GM19452 (cell line): ENCODE data around the gene CMIP.

ENCODE experiments used
- ATAC-seq: cut with Tn5 transposase; IDR thresholded peaks from one replicate; pipeline ENCODE4 v1.9.1; 2021; ENCODE audit not compliant: unreplicated experiment

CMIP gene

DNA sequence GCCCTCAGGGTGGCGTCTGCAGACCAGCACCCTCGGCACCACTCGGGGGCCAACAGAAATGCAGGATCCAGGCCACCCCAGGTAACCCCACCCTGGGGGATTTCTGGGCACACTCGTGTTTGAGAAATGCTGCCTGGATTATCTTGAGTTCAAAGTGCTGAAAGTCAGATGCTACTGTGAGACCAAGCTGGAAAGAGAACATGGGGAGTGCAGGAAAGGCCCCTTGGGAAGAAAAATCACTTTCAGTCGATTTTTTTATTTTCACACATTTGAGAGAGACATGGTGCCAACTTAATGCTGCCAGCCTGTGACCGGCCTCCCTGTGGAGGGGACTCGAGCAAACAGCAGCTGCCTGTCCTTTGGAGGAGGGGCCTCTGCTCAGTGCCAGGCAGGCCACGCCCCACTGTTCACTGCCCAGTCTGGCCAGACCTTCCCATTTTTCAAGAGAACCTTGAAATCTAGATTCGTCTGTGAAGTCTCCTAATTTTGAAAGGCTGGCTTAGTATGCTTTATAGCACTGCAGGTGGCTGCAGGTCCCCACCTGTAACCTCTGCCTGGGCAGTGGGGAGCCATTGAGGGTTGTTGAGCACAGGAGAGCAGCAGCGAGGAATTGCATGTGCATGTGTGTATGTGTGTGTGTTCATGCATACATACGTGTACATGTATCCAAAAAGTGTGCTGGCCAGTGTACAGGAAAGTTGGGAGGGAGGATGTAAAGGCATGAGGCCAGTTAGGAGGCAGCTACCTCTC lies 263.8 kb downstream of the CMIP start:
- no peak for ATAC-seq

DNA sequence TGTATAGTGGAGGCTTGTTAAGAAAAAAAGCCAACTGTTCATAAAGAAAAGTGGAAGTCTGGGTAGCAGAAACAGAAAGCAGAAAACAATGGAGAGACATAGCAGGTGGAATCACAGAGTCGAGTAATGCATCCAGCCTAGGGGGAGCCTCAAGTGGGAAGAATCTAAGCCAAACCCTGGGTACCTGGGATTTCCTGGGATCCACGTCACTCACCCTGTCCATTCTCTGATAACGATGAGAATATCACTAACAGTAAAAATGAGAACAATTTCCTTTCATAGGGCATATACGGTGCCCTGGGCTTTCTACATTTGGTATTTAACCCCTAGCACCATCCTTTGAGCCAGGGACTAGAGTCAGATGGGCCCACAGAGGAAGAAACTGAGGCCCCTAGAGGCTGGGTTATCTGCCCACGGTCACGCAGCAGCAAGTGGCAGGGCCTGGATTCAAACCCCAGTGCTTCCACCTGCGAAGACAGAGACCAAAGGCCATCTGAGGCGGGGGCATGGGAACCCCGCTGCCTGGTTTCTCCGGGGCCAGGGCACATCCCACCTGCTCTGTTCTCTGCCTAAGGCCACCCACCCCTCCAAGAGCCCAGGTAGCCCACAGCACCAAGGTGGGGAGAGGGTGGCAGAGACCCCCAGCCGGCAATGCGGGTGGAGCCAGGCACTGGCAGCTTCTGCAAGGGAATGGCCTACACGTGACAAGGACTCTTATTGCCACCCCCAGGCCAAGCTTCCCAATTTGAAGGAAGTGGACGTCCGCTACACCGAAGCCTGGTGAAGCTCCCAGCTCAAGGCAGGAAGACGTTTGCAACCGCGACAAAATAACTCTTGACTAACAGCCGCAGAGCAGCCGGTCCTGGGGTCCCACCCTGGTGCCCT lies 264.6 kb downstream of the CMIP start:
- ATAC-seq = no peak

DNA sequence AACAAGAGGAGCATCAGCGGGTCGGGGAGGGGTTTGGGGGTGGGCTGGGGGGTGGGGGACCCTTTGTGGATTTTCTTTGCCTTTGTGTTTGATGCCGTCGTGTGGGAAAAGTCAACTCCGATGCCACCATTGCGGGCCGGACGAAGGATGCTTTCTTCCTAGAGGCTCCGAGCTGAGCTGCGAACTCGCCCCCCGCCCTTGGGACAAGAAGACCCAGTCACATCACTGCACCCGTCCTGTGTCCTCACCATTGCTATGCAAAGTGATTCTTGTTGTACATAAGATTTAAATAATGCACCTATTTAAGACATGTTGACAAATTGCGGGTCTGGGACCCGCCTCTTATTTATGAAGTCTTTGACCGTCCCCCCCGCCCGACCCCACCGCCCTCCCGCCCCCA lies 265.4 kb downstream of the CMIP start:
- no peak for ATAC-seq

DNA sequence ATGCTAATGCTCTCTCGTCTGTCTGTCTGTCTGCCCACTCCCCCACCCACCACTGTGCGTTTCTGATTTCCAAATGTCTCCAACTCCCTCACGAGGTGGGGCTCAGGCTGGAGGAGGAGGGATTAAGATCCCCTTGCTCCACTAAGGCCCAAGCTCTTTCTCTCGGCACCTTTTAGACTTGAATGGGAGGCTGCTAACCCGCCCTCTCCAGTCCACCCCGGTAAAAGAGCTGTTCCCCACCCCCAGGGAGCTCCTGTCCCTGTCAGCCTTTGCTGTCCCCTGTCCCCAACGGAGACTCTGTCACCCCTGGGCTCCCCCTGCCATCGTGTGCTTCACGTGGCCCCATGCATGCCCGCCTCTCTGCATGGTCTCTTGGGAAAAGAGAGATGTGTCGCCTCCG lies 266.0 kb downstream of the CMIP start:
- no peak for ATAC-seq

DNA sequence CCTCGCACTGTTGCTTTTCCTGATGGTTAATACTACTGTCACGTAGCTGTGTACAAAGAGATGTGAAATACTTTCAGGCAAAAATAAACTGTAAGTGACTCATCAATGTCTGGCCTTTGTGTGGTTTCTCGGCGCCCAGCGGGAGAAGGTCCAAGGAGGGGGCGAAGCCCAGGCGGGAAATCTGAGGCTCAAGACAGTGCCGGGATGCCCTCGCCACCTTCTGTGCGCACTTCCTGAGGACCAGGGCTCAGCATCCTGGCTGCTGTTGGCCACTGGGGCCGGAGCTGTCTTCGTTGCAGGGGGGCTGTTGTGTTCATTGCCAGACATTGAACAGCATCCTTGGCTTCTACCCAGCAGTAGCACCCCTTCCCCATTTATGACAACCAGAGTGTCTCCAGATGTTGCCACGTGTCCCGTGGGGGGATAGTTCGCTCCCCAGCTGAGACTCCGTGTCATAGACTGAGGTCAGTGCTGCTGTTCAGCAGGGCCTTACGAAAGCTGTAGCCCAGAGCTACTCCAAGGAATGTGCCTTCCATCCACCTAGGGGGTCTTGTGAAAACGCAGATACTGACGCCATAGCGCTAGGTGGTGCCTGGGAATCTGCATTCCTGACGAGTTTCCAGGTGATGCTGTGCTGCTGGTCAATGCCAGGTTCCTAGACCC lies 267.2 kb downstream of the CMIP start:
- ATAC-seq = no peak

DNA sequence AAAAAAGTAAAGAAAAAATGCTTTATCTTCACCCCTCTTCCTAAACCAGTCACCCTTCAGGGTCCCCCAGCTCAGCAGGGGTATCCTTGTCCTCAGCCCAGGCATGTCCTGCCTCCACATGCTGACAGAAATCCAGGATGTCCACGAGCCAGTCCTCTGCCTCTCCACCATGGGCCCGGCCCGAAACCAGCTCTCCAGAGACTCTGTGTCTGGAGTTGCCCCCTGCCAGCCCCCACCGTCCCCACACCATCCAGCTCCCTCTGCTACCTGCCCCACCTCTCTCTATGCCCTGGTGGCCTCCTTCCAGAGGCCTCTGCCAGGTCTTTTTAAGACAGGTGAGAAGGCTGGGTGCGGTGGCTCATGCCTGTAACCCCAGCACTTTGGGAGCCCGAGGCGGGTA lies 268.1 kb downstream of the CMIP start:
- ATAC-seq = no peak

DNA sequence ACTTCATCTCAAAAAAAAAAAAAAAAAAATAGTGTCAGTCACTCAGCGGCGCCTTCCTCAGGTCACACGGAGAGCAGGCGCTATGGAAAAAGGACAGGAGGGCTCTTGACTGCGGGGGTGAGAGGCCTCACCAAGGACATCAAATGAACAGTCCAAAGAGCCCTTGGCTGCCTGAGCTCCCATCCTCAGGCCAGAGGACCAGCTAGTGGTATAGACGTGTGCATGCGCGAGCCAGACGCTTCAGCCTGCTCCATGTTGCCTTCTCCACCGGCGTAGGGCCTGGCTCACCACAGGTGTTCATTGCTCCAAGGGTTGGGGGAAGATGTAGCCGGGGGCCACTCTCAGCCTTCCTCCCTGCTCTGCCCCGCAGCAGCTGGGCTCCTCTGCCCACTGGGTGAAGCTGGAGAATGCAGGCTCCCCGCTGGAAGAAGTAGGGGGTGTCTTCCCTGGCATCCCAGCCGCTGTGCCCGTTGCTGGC lies 268.7 kb downstream of the CMIP start:
- no peak for ATAC-seq

DNA sequence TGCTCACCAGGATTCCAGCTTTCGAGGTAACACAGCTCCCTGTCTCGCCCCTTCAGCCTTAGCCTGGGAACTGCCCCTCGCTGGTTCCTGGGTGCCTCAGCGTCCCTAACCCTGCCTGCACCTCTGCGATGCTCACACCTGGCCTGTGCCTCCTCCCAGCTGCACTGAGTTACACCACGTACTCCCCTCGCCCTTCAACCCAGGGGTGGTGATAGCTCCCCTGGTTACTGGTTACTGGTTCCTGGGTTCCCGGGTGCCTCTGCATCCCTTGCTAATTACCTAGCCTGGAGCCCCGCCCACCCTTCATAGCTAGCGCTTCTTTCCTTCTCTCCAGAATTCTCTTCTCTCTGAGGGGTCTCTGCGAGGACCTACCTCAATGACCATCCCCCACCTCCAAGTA lies 269.2 kb downstream of the CMIP start:
- no peak for ATAC-seq

DNA sequence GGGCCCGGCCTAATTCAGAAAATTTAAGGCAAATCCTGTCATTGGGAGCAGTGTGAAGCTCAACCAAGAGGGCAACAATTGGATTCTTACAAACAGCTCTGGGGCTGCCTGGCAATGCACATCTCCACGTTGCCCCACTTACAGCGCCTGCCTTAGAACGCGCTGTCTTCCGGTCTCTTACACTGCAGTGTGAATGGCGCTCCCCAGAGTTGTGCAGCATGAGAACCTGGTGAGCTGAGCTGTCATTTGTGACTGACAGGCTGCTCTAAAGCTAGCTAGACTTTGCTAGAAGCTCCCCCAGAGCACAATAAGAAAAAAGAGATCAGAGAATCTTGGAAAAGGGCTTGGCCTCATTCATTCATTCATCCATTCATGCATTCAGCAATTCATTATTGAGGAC lies 270.0 kb downstream of the CMIP start:
- no peak for ATAC-seq

DNA sequence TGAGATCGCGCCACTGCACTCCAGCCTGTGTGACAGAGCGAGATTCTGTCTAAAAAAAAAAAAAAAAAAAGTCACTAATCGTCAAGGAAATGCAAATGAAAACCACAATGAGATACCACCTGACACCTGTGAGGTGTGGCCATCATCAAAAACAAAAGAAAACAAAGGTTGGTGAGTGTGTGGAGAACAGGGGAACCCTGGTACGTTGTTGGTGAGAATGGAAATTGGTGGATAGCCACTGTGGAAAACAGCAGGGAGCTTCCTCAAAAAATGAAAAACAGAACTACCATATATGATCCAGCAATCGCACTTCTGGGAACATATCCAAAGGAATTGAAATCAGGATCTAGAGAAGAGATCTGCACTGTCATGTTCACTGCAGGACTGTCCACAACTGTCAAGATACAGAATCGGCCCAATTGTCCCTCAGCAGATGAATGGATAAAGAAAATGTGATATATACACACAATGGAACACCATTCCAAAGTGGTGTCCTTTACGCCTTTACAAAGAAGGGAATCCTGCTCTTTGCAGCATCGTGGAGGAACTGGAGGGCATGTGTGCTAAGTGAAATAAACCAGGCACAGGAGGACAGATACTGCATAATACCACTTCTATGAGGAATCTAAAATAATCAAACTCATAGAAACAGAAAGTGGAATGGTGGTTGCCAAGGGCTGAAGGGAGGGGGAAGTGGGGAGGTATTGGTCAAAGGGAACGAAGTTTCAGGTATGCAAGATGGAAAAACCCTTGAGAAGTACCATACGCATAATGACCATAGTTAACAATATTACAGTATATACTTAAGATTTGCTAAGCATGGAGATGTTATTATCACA lies 271.0 kb downstream of the CMIP start:
- ATAC-seq = peak; percentile 52

DNA sequence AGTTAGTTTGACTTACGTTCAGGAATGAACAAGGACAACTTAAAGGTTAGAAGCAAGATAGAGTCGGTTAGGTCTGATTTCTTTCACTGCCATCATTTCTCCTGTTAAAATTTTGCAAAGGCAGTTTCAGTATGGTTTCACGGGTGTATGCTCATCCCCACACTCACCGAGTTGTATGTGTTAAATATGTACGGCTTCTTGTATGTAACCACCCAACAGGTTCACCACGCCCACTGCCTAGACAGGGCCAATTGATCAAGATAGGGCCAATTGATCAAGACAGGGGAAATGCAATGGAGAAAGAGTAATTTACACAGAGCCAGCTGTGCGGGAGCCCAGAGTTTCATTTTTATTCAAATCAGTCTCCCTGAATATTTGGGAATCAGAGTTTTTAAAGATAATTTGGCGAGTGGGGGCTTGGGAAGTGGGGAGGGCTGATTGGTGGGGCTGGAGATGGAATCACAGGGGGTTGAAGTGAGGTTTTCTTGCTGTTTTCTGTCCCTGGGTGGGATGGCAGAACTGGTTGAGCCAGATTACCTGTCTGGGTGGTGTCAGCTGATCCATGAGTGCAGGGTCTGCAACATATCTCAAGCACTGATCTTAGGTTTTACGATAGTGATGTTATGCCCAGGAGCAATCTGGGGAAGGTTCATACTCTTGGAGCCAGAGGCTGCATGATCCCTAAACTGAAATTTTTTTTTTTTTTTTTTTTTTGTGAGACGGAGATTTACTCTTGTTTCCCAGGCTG lies 272.0 kb downstream of the CMIP start:
- peak; percentile 63 for ATAC-seq

DNA sequence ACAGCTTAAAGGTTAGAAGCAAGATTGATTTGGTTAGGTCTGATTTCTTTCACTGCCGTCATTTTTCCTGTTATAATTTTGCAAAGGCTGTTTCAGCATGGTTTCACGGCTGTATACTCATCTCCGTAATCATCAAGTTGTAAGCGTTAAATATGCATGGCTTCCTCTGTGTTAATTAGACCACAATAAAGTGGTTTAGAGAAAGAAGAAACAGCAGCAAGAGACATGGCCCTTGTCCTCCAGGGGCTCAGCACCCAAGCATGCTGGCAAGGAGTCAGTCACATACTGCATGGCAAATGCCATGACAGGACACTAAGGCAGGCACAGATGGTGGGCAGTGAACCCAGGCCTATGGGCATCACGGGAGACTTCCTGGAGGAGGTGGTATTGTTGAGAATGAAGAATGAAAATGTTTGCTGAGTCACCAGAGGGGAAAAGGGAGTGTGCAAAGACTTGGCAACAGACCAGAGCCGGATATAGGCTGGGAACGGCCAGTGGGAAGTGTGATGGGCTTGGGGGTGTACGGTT lies 273.1 kb downstream of the CMIP start:
- ATAC-seq = no peak

DNA sequence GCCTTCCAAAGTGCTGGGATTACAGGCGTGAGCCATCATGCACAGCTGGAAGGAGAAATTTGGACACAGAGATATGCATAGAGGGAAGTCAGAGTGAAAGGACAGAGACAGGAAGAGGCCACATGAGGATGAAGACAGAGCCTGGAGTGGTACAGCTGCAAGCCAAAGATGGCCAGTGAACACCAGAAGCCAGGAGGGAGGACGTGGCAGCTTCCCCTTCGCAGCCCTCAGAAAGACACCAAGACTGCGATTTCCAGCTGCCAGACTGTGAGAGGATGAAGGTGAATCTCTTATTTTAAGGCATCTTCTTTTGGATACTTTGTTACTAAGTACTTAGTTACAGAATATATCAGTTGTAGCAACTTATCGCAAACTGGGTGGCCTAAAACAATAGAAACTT lies 274.0 kb downstream of the CMIP start:
- ATAC-seq = no peak

DNA sequence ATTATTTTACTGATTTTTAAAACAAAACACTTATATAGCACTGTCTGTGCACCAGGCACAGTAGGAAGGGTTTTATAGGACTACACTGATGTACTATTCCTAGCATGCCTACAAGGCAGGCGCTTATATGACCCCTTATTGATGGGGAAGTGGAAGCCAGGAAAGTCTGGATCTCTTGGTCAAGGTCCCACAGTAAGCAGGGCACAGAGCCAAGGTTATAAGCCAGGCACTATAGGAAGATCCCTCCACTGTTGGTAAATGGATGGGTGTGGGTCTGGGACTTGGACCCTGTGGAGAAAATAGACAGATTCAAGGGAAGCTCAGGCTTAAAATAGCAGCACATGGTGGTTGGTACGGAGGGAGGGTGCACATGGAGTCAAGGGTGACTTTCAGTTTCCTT lies 275.4 kb downstream of the CMIP start:
- no peak for ATAC-seq

DNA sequence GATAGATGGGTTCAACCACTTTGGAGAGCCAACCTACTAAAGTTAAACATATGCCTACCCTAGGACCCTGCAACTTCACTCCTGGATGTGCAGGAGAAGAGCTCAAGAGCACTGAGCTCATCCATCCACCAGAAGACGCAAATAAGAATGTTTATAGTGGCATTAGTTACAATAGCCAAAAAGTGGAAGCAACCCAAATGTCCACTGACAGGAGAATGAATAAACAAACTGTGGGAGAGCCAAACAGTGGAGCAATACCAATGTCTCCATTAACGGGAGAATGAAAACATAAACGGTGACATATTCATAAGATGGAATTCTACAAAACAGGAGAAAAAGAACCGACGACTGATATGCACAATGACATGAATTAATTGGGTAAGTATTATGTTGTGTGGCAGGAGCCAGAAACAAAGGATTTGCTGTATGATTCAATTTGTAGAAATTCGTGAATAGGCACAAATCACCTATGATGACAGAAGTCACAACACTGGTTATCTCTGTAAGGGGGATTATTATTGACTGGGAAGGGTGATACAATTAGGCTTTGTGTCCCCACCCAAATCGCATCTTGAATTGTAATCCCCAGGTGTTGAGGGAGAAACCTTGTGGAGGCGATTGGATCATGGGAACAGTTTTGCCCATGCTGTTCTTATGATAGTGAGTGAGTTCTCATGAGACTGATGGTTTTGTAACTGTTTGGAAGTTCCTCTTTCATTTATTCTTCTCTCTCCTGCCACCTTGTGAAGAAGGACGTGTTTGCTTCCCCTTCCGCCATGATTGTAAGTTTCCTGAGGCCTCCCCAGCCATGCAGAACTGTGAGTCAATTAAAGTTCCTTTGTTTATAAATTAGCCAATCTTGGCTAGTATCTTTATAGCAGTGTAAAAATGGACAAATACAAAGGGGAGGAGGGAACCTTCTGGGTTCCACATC lies 276.6 kb downstream of the CMIP start:
- ATAC-seq = no peak

DNA sequence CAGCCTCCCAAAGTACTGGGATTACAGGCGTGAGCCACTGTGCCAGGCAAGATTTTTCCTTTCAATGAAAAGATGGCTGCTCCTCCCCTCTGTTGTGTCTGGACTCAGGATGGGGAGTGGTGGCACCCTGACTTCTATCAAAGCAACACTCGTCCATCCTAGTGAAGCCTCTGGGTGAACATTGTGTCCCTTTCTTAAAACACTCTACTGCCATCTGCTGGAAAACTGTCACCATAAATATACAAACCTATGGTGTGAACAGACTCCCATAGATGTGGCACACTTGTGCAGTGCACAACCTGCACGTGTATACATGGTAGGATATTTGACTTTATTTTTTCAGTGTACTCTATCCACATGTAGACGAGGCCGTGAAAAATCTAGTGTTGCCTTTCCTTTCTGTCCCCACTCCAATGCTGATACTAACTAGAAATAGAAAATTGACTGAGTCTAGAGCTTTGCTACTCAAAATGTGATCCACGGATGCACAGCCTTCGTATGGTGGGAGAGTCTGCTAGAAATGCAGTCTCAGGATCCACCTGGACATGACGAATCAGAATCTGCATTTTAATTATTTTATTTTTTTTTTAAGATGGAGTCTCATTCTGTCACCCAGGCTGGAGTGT lies 278.6 kb downstream of the CMIP start:
- no peak for ATAC-seq

DNA sequence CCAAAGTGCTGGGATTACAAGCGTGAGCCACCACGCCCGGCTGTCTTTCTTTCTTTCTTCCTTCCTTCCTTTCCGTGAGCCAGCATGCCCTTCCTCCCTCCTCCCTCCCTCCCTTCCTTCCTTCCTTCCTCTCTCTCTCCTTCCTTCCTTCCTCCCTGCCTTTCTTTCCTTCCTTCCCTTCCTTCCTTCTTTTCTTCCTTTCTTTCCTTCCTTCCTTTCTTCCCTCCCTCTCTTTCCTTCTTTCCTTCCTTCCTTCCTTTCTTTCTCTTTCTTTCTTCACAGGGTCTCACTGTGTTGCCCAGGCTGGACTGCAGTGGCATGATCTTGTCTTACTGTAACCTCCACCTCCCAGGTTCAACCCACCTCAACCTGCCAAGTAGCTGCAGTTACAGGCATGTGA lies 283.8 kb downstream of the CMIP start:
- no peak for ATAC-seq

DNA sequence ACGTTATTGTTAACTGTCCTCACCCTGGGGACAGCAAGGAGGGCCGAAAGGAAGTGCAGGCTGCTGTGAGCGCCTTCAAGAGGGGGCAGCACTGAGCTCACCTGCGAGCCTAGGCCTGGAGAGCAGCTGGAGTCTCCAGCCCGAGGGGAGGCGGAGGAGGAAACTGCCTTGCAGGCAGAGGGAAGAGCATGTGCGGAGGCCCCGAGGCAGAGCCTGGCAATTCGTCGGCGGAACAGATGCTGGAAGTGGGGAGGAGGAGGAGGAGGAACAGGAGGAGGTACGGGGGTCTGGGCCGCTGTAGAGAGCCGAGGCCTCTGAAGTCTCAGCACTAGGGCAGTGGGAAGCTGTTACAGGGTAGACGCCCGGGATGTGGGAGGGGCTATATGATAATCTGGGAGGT lies 284.8 kb downstream of the CMIP start:
- ATAC-seq = no peak
